Right lobe of liver (tissue), 6 donors: Measurements from ENCODE around the gene LRBA. TPM values are rescaled to one million over a fixed set of nuclear protein-coding genes. Genes with fewer than 3 reads are reported as not detected.
A peak's percentile ranks its signal among the peaks of the same experiment; 100 is the strongest.

ENCODE experiments used
- ATAC-seq, 4 donors: fragments of 200-7000 bp; cut with Tn5 transposase; one replicate each; pipeline ENCODE4 v1.9.1; 2020; ENCODE audit warnings: mild to moderate bottlenecking in 4 of 4, moderate library complexity in 4 of 4
- DNase-seq, 3 donors: peaks; one replicate each; pipeline ENCODE4 v3.0.0-alpha.2; 2020
- H3K27ac ChIP-seq, 3 donors: fragments of 200-600 bp; one replicate each; pipeline ENCODE4 v1.8.0; 2022
- H3K27me3 ChIP-seq, 2 donors: fragments of 200-600 bp; one replicate each; pipeline ENCODE4 v1.8.0; 2022
- H3K36me3 ChIP-seq, 4 donors: fragments of 200-600 bp; sonication (generic) in 1 of 4; one replicate each; pipeline versions ENCODE4 v1.5.1 to v1.8.0; 2017 to 2022; ENCODE audit warnings: control low read depth in 1 of 4
- H3K4me1 ChIP-seq, 4 donors: fragments of 200-600 bp; sonication (generic) in 1 of 4; one replicate each; pipeline versions ENCODE4 v1.5.1 to v1.8.0; 2017 to 2022; ENCODE audit warnings: control low read depth in 1 of 4
- H3K4me3 ChIP-seq, 3 donors: fragments of 200-600 bp; one replicate each; pipeline ENCODE4 v1.8.0; 2022
- H3K9me3 ChIP-seq, 4 donors: fragments of 200-600 bp; sonication (generic) in 1 of 4; one replicate each; pipeline versions ENCODE4 v1.5.1 to v1.8.0; 2017 to 2022; ENCODE audit warnings: control low read depth in 1 of 4
- POLR2A ChIP-seq: fragments of 450-650 bp; IDR thresholded peaks from one replicate; pipeline ENCODE4 v1.6.1; 2017; ENCODE audit warnings: antibody characterized with exemption, mild to moderate bottlenecking
- WGBS: methylation state at CpG from one replicate; pipeline ENCODE4 v1.1.6; 2018; ENCODE audit warnings: low coverage, low lambda C conversion rate; ENCODE audit not compliant: insufficient coverage; ENCODE audit errors: missing lambda C conversion rate; 5-methylcytosine and 5-hydroxymethylcytosine counted together
- intact Hi-C, 2 donors: fragments of 100-400 bp; cut with DNase I; formaldehyde crosslinking; loops; one replicate each; pipeline versions ENCODE4 v1.11.2 to v1.14.1; 2022
- total RNA-seq, 6 experiments: library from RNA; depleted of rRNA in 2 of 6; stranded (reverse); fragments of >200 nt in 2 of 6; fragmentation: NEBNext Ultra II Directional in 3 of 6; extraction: Animal tissue kit (Norgen Biotek cat#: 25700) in 3 of 6; gene quantifications; one replicate each; pipeline versions ENCODE4 v1.1.0 to v1.2.4, GENCODE V29; 2016 to 2023
- TF ChIP-seq, protein P1 (sequence below), 4 donors: fragments of 200-600 bp in 3 of 4; fragments of 450-650 bp in 1 of 4; IDR thresholded peaks; one replicate each; pipeline versions ENCODE4 v1.5.1 to v1.8.0; 2016 to 2022; ENCODE audit warnings: antibody characterized with exemption in 4 of 4, mild to moderate bottlenecking in 2 of 4
- donor health status: DM: no; HTN: yes; CAD: no.
- donor health status: DM: no; HTN: no; CAD: no.
- donor health status: DM: no; HTN: no; CAD: no.
- donor health status: DM: no; HTN: yes; CAD: no.
- donor health status: DM: no; HTN: yes; CAD: no.

The LRBA gene
- total RNA-seq, 6 experiments from 2014 or later = 18.9 to 48.1 (median 24.5) TPM

DNA sequence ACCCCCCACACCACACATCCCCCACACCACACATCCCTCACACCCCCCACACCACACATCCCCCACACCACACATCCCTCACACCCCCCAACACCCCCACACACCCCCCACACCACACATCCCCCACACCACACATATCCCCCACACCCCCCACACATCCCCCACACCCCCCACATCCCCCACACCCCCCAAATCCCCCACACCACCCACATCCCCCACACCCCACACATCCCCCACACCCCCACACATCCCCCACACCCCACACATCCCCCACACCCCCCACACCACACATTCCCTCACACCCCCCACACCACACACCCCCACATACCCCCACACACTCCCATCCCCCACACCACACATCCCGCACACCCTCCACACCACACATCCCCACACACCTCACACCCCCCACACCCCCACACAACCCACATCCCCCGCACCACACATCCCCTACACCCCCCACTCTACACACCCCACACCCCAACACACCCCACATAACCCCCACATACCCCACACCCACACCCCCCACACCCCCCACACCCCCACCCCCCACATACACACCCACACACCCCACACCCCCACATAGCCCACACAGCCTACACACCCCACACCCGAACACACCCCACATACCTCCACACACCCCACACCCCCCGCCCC lies 764.0 kb downstream of the LRBA start:
- intact Hi-C loops = no loop called here
- H3K9me3 ChIP-seq = no peaks in the 10 kb centered on the region
- H3K4me1 ChIP-seq = no peaks in the 10 kb centered on the region
- peak in 1 of 4 donors; percentile 30 for ATAC-seq
- 71% methylated on average over 4 of the region's 4 CpGs for WGBS
- no peaks in the 10 kb centered on the region for H3K27me3 ChIP-seq
- H3K27ac ChIP-seq = no peak overlapping the region
- no peaks in the 10 kb centered on the region for H3K36me3 ChIP-seq
- no peak for DNase-seq
- TF ChIP-seq, protein P1, sequence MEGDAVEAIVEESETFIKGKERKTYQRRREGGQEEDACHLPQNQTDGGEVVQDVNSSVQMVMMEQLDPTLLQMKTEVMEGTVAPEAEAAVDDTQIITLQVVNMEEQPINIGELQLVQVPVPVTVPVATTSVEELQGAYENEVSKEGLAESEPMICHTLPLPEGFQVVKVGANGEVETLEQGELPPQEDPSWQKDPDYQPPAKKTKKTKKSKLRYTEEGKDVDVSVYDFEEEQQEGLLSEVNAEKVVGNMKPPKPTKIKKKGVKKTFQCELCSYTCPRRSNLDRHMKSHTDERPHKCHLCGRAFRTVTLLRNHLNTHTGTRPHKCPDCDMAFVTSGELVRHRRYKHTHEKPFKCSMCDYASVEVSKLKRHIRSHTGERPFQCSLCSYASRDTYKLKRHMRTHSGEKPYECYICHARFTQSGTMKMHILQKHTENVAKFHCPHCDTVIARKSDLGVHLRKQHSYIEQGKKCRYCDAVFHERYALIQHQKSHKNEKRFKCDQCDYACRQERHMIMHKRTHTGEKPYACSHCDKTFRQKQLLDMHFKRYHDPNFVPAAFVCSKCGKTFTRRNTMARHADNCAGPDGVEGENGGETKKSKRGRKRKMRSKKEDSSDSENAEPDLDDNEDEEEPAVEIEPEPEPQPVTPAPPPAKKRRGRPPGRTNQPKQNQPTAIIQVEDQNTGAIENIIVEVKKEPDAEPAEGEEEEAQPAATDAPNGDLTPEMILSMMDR (IDR thresholded peaks at IDR 0.05) = no peak
- no peak for TF ChIP-seq POLR2A
- H3K4me3 ChIP-seq = no peak overlapping the region

DNA sequence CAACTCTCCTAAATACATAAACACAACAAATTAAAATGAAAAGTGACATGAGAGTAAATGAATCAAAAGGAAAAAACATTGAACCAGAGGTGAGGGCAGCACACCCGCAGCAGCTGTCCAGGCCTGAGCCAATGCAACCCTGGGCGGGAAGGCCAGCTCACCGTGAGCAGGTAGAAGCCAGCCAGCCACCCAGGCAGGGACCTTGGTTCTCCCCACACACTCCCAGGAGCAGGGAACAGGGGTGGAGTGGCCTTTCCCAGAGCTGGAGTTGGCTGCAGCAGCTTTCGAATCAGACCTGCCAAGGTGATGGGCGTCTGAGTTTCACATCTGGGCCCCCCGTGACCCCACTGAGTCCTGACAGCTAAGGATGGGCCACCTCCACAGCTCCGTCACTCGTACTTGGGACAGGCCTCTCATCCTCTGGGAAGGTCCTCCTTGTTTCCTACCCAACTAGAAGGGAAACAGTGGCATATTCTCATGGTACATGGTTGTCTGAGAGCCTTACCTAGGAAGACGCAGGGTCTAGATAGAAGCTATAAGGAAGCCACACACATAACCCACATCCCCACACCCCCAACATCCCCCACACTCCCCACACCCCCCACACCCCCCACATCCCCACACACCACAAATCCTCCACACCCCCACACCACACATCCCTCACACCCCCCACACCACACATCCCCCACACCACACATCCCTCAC lies 764.6 kb downstream of the LRBA start:
- WGBS = 82% methylated on average over 3 of the region's 9 CpGs
- Histone ChIP-seq H3K4me1 (no peaks in the 10 kb centered on the region), H3K4me3 (no peak overlapping the region), H3K27me3 (no peaks in the 10 kb centered on the region), H3K9me3 (no peaks in the 10 kb centered on the region), H3K36me3 (no peaks in the 10 kb centered on the region), H3K27ac (no peak overlapping the region)
- ATAC-seq (no peak), DNase-seq (no peak)
- intact Hi-C loops = no loop called here
- TF ChIP-seq POLR2A = no peak
- TF ChIP-seq, protein P1 (IDR thresholded peaks at IDR 0.05) = no peak

DNA sequence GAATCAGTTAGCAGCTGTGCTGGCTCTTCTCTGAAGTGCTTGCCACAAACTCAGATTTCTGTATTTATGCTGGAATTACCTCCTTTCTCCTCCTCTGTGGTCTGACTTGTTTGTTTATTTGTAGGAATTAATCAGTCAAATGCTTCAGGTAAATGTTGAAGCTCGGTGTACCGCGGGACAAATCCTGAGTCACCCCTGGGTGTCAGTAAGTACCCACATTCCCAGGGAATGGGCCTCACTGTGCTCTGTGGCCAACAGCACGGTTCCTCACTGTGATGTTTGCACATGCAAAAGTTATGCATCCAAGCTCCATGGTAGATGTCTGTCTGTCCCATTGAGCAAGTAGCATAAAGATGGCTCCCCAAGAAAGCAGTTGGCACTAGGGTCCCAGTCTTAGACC lies 766.9 kb downstream of the LRBA start:
- Histone ChIP-seq H3K36me3 (no peaks in the 10 kb centered on the region), H3K4me3 (no peak overlapping the region), H3K27me3 (no peaks in the 10 kb centered on the region), H3K4me1 (no peaks in the 10 kb centered on the region), H3K9me3 (no peaks in the 10 kb centered on the region), H3K27ac (no peak overlapping the region)
- intact Hi-C loops = loop anchor here (10.0 kb wide), 2 partner anchors 233 to 253 kb away; no protein-coding TSS in a partner anchor
- WGBS = 77% methylated on average over 4 of the region's 4 CpGs
- DNase-seq = no peak
- no peak for ATAC-seq
- TF ChIP-seq POLR2A = no peak
- TF ChIP-seq, protein P1 (IDR thresholded peaks at IDR 0.05) = no peak

DNA sequence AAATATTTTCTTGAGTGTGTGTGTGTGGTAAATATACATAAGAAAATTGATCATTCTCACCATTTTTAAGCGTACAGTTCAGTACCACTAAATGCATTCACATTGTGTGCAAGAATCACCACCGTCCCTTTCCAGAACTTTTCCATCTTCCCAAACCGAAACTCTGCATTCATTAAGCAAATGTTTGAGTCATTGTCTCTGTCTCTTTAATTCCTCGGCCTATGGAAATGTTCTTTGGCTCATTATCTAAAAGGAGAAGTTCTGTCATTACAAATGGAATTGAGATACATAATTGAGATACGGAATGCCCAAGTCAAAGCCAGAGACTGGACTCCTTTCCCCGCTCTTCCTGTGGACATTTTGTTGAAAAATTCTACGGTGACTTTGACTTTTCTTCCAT lies 767.9 kb downstream of the LRBA start:
- Histone ChIP-seq H3K9me3 (no peaks in the 10 kb centered on the region), H3K27me3 (no peaks in the 10 kb centered on the region), H3K36me3 (no peaks in the 10 kb centered on the region), H3K4me3 (no peak overlapping the region), H3K27ac (no peak overlapping the region), H3K4me1 (no peaks in the 10 kb centered on the region)
- intact Hi-C loops = loop anchor here (10.0 kb wide), 2 partner anchors 232 to 252 kb away; no protein-coding TSS in a partner anchor
- TF ChIP-seq, protein P1 (IDR thresholded peaks at IDR 0.05) = no peak
- DNase-seq (no peak), ATAC-seq (no peak)
- 89% methylated on average over 7 of the region's 7 CpGs for WGBS
